G401.6 (cell line): ENCODE results near the gene ARL10.
"Not testable (repeated sequence)": the region's sequence is repeated elsewhere in the genome, so short reads cannot be mapped to it uniquely, and the experiment has no call there.

Source experiments
- FAIRE-seq: peaks from 2 replicates; lab custom pipeline; 2012; peaks lifted over from hg19 to GRCh38; lab: Jason Lieb, UNC

ARL10 gene

GRCh38 chr5:176388444-176389134 is 23.3 kb downstream of the ARL10 start, which contains the start of the genes HIGD2A and NOP16:
HIGD2A (plus strand) TSS chr5:176388751; CDS start chr5:176388820, 69 bp downstream.
NOP16 (minus strand) TSS chr5:176388598; CDS start chr5:176388539, 59 bp downstream.
- FAIRE-seq: peak; percentile 95

- no peak for FAIRE-seq
Observed at GRCh38 chr5:176389135-176390123, 24.1 kb downstream of the ARL10 start.

GRCh38 chr5:176391479-176391878 is 26.2 kb downstream of the ARL10 start:
- no peak for FAIRE-seq

- no peak for FAIRE-seq
Observed at GRCh38 chr5:176391999-176392398, 26.7 kb downstream of the ARL10 start.

DNA sequence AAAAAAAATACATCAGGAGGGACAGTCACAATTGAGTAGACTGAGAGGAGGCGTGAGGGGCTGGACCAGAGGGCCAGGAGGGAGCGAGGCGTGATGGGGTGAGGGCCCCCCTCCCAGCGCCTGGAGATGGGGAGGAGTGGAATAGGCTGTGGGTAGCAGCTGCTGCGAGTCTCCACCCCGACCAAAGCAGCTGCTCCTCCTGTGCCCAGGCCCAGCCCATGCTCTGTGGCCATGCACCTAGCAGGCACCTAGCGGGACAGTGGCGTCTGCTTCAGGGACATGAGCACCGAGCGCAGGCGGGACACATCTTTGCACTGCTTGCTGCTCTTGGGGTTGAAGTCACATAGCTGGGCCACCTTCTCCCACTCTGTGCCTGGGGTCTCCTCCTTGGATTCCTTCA is 27.2 kb downstream of the ARL10 start:
- no peak for FAIRE-seq

GRCh38 chr5:176394096-176394495 is 28.8 kb downstream of the ARL10 start:
- FAIRE-seq: no peak

DNA sequence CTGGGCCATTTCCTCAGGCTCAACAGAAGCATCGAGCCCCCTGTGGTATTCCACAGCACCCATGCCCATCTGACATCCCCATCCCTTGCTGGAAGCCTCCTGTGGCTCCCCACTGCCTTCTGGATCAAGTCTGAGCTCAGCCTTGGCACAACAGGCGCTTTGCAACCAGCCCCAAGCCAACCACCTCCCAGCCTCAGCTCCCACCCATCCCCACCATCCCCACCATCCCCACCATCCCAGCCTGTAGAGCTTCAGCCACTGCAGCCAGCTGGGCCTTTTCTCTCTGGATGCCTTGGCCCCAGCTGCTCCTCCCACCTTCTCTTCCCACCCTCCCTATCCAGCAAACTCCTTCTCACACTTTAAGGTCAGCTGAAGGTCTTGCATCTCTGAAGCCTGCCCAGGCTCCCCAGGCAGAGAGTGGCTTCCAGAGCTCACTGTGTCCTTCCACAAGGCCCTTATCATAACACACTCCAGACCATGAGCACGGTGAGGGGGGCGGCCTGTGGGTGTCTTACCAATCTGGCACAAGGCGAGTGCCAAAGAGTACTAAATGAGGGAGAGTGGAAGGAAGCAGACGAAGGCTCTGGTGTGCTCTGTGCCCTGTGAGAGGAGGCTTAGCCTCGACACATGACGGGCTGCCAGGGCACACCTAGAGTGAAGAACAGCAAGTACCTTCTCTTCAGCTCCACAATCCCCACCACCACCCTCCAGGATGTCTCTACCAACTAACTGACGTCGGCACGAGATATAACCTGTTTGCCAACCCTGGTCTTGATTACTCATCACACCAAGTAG is 29.8 kb downstream of the ARL10 start:
- FAIRE-seq: no peak

DNA sequence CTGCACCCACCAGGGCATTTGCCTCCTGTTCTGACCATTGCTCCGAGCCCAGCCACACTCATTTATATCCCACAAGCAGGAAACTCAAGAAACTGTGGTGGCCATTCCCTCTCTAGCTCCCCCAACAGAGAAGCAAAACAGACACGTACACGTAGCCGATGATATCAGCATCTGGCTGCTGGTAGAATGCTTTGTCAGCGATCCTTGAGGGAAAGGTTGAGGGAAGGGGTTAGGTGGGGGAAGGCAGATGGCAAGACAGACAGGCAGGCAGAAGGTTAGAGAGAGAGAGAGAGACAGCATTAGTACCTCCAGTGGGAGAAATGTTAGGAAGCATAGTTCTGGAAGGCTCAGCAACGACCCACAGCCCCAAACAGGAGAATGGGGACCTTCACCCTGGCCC is 31.0 kb downstream of the ARL10 start:
- no peak for FAIRE-seq

DNA sequence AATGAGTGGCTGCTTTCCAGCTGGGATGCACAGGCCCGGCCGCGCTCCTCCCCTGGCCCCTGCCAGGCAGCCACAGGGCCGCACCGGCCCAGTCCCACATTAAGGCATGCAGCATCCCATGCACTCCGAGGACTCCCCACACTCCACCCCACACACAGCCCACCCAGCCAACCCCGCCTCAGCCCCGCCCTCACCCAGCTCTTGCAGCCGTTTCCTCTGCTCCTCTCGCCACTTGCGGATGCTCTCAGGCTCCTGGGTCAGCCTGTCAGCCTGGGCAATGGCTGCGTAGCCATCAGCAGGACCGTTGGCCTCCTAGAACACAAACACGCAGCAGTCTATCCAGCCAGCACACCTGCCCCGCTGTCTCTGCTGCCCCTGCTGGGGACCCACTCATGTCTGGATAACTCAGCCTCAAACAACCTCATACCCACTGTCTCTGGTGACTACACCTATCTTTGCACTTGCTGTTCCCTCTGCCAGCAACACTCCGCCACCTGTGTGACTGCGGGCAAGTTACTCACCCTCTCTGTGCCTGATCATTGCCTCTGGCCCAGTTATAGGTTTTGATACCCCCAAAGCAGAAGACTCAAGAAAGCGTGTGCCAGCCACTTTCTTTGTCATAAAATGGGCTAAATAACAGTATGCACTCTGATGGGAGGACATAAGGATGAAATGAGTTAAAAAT is 32.6 kb downstream of the ARL10 start:
- FAIRE-seq: no peak

- FAIRE-seq: no peak
Observed at GRCh38 chr5:176400382-176401156, 35.3 kb downstream of the ARL10 start.

GRCh38 chr5:176401281-176402205 is 36.3 kb downstream of the ARL10 start:
- FAIRE-seq: no peak

DNA sequence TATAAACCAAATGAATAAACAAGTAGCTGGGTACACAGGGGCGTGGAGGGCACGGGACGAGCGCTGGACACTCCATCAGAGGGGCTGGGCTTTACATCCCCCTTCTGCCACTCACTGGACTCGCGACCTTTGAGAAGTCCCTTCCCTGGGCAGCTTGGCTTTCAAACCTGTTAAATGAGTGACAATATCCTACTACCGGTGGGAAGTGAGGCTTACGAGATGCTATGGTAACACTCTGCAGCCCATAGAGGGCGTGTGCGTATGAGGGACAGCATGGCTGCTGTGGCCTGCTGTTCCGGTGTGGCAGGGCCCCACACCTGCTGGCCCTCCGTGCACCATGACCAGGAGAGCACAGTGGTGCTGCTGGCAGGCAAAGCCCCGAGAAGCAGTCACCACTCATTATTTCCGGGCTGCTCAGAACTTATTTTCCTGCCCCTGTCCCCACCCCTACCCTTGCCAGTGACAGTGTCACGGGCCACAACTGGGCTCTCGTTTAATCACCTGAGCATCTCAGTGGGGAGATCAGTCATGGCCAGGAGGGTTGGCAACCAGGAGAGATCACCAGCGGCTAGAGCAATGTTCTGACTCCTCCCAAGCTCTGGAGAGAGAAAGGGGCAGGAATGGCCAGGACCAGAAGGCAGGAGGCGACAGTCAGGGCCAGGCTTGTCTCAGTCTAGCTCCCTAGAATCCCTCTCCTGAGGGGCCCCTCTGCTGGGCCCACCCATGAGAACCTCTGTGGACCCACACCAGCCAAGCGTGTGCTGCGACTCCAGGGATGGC is 40.6 kb downstream of the ARL10 start:
- FAIRE-seq: no peak

- no peak for FAIRE-seq
Observed at GRCh38 chr5:176406436-176407052, 41.3 kb downstream of the ARL10 start.

DNA sequence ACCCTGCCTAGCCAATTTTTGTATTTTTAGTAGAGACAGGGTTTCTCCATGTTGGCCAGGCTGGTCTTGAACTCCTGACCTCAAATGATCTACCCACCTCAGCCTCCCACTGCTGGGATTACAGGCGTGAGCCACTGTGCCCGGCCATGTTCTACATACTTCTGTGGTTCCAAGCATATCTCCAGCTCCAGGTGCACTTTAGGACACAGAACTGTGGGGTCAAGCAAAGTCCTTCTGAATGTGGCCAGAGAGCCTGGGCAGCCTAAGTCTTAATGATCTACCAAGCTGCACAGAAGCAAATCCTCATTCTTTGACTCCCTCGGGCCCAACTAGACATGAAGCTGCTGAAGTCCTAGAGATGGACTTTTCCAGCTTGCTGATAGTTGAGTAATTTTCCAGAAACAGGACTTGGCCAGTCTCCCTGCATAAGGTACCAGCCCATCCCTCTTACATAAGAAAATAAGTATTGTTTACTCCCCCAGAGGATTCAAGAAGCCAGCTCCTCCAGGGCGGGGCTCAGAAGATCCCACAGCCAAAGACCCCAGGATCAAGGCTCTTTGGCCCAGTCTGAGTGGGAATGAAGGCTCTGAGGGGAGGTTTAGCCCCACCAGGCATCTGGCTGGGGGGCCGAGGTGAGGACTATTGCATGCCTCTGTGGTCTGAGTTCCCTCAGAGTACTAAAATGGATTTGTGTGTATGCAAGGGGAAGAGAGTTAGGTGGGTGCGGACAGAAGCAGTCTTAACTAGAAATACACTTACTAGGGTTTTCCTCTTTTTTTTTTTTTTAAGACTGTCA is 42.4 kb downstream of the ARL10 start:
- no peak for FAIRE-seq

DNA sequence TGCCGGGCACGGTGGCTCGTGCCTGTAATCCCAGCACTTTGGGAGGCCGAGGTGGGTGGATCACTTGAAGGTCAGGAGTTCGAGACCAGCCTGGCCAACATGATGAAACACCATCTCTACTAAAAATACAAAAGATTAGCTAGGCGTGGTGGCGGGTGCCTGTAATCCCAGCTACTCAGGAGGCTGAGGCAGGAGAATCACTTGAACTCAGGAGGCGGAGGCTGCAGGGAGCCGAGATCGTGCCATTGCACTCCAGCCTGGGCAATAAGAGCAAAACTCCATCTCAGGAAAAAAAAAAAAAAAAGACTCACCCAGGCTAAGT is 42.9 kb downstream of the ARL10 start:
- not testable (repeated sequence) for FAIRE-seq

GRCh38 chr5:176408590-176408989 is 43.3 kb downstream of the ARL10 start:
- no peak for FAIRE-seq

- FAIRE-seq: no peak
Observed at GRCh38 chr5:176409765-176410164, 44.5 kb downstream of the ARL10 start.
